B cell (primary cell): Measurements from ENCODE around the gene TTC21B. TPM values are rescaled to one million over a fixed set of nuclear protein-coding genes. Genes with fewer than 3 reads are reported as not detected.

Source experiments
- ATAC-seq: fragments of 200-7000 bp; cut with Tn5 transposase; one replicate; pipeline ENCODE4 v1.10.0; 2021; ENCODE audit warnings: low read depth, mild to moderate bottlenecking, moderate number of reproducible peaks, moderate library complexity
- CTCF ChIA-PET: fragments of 350-600 bp; sonication (Branson Sonifier 250); formaldehyde crosslinking; loops from one replicate; lab custom pipeline; 2021; ENCODE audit warnings: antibody characterized with exemption, inconsistent platforms; lab: Charles Lee
- POLR2A ChIA-PET: fragments of 350-600 bp; sonication (Branson Sonifier 250); formaldehyde crosslinking; loops from one replicate; lab custom pipeline; 2021; ENCODE audit warnings: antibody characterized with exemption; lab: Charles Lee
- DNase-seq: peaks from one replicate; pipeline ENCODE4 v3.0.0; 2013
- H2AFZ ChIP-seq: 2 replicates; pipeline ENCODE4 v1.6.1; 2012; ENCODE audit warnings: mild to moderate bottlenecking, low read depth, low read length; ENCODE audit not compliant: insufficient read depth, poor library complexity, severe bottlenecking
- H3K27ac ChIP-seq, 2 donors: 1 replicate in 1 of 2; 2 replicates in 1 of 2; pipeline ENCODE4 v1.5.1; 2012 to 2013; ENCODE audit warnings: low read length in 2 of 2, mild to moderate bottlenecking in 2 of 2, moderate library complexity in 1 of 2
- H3K27me3 ChIP-seq, 4 experiments: fragments of 200-600 bp in 1 of 4; sonication (generic) in 1 of 4; replicated peaks in 1 of 4; 1 replicate in 2 of 4; 2 replicates in 2 of 4; pipeline versions ENCODE4 v1.6.1 to v1.7.0; 2013 to 2016; ENCODE audit warnings: low read length in 3 of 4, mild to moderate bottlenecking in 2 of 4, mixed read lengths in 1 of 4, moderate library complexity in 1 of 4; ENCODE audit not compliant: insufficient read depth in 4 of 4, control insufficient read depth in 3 of 4; ENCODE audit errors: control extremely low read depth in 1 of 4
- H3K36me3 ChIP-seq, 2 experiments: replicated peaks in 1 of 2; 1 replicate in 1 of 2; 2 replicates in 1 of 2; pipeline versions ENCODE4 v1.6.1 to v1.7.1; 2013; ENCODE audit warnings: low read length in 1 of 2; ENCODE audit not compliant: insufficient read depth in 2 of 2, control insufficient read depth in 1 of 2; ENCODE audit errors: control extremely low read depth in 1 of 2, extremely low read depth in 1 of 2
- H3K4me1 ChIP-seq, 2 donors: fragments of 200-600 bp in 1 of 2; sonication (generic) in 1 of 2; 1 replicate in 1 of 2; 2 replicates in 1 of 2; pipeline versions ENCODE4 v1.5.1 to v1.6.1; 2013 to 2017; ENCODE audit warnings: low read length in 2 of 2; ENCODE audit not compliant: control insufficient read depth in 2 of 2, insufficient read depth in 2 of 2
- H3K4me2 ChIP-seq: replicated peaks from 2 replicates; pipeline ENCODE3; 2012; ENCODE audit warnings: mild to moderate bottlenecking, low read depth, low read length; ENCODE audit not compliant: poor library complexity, severe bottlenecking
- H3K4me3 ChIP-seq, 5 experiments: fragments of 200-600 bp in 1 of 5; sonication (generic) in 1 of 5; 1 replicate in 3 of 5; 2 replicates in 2 of 5; pipeline versions ENCODE4 v1.5.1 to v1.7.0; 2011 to 2016; ENCODE audit warnings: low read length in 4 of 5, mild to moderate bottlenecking in 4 of 5, low read depth in 2 of 5, control low read depth in 1 of 5, moderate library complexity in 1 of 5; ENCODE audit not compliant: insufficient read depth in 1 of 5; ENCODE audit errors: control extremely low read depth in 1 of 5, extremely low read depth in 1 of 5
- H3K79me2 ChIP-seq: fragments of 200-600 bp; sonication (generic); one replicate; pipeline ENCODE4 v1.6.0; 2016; ENCODE audit warnings: low read length; ENCODE audit not compliant: control insufficient read depth, insufficient read depth
- H3K9ac ChIP-seq: fragments of 200-600 bp; sonication (generic); 2 replicates; pipeline ENCODE4 v1.6.1; 2017; ENCODE audit warnings: mild to moderate bottlenecking, low read length, moderate library complexity
- H3K9me3 ChIP-seq, 3 donors: one replicate each; pipeline versions ENCODE4 v1.6.1 to v1.7.1; 2013; ENCODE audit warnings: low read length in 2 of 3; ENCODE audit not compliant: control insufficient read depth in 2 of 3, insufficient read depth in 1 of 3; ENCODE audit errors: control extremely low read depth in 1 of 3
- H4K20me1 ChIP-seq: 2 replicates; pipeline ENCODE4 v1.6.0; 2012; ENCODE audit warnings: mild to moderate bottlenecking, low read length; ENCODE audit not compliant: insufficient read depth, control insufficient read depth, poor library complexity, severe bottlenecking
- H3K27ac Mint-ChIP-seq: one replicate; pipeline ENCODE4 v1.8.0; 2021; ENCODE audit warnings: mixed read lengths
- H3K27me3 Mint-ChIP-seq: one replicate; pipeline ENCODE4 v1.8.0; 2021; ENCODE audit warnings: mixed read lengths
- H3K4me1 Mint-ChIP-seq: one replicate; pipeline ENCODE4 v1.8.0; 2021; ENCODE audit warnings: mixed read lengths
- H3K4me3 Mint-ChIP-seq: one replicate; pipeline ENCODE4 v1.8.0; 2021; ENCODE audit warnings: mixed read lengths
- H3K9me3 Mint-ChIP-seq: one replicate; pipeline ENCODE4 v1.8.0; 2022; ENCODE audit warnings: mixed read lengths; ENCODE audit not compliant: insufficient read depth
- EZH2 ChIP-seq: IDR thresholded peaks from 2 replicates; pipeline ENCODE4 v1.6.1; 2012; ENCODE audit warnings: borderline replicate concordance, low read depth, mild to moderate bottlenecking, moderate library complexity, low read length; ENCODE audit not compliant: insufficient read depth, poor library complexity, severe bottlenecking
- WGBS: methylation state at CpG from one replicate; pipeline ENCODE4 v1.1.5; 2013; ENCODE audit warnings: missing lambda C conversion rate; ENCODE audit not compliant: insufficient coverage; 5-methylcytosine and 5-hydroxymethylcytosine counted together
- intact Hi-C: fragments of 100-400 bp; cut with micrococcal nuclease; formaldehyde crosslinking; loops from one replicate; pipeline ENCODE4 v1.10.0; 2022
- polyA plus RNA-seq: library from polyadenylated mRNA; depleted of rRNA; stranded (reverse); fragments of >200 nt; gene quantifications from 2 replicates; pipeline ENCODE4 v1.2.3, GENCODE V29; 2012
- total RNA-seq, 2 donors: library from RNA; stranded (reverse); fragments of 120-200 nt in 1 of 2; gene quantifications; 1 replicate in 1 of 2; 2 replicates in 1 of 2; pipeline versions ENCODE4 v1.2.3 to v1.2.4, GENCODE V29; 2013 to 2022
- TF ChIP-seq, protein P1 (sequence below): fragments of 200-600 bp; IDR thresholded peaks from one replicate; pipeline ENCODE4 v1.8.0; 2022; ENCODE audit warnings: antibody characterized with exemption, mild to moderate bottlenecking

Gene TTC21B
- total and polyA plus RNA-seq, 2 donors (not counting 1 experiment from before 2014, with no cell fraction given), result 11.5 to 41.5 TPM

DNA sequence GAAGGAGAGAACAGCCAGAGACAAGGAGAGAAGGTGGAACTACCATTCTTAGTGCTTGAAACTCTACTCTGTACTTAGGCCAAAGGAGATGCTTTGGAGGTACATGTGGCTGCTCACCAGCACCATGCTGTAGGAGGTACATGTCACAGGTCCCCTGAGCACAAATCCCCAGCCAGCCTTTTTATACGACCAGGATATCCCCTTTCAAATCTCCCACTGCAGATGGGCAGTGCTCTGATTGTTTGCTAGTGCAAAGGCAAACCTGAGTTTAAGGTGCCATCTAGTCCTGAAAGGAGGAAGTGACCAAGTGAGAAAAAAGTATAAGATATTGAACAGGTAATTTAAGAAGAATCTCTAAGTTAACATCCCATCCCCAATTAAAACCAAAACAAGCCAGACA lies 17.1 kb upstream of the TTC21B start:
- H3K4me3 Mint-ChIP-seq, result no peak overlapping the region
- intact Hi-C loops, result no loop called here

DNA sequence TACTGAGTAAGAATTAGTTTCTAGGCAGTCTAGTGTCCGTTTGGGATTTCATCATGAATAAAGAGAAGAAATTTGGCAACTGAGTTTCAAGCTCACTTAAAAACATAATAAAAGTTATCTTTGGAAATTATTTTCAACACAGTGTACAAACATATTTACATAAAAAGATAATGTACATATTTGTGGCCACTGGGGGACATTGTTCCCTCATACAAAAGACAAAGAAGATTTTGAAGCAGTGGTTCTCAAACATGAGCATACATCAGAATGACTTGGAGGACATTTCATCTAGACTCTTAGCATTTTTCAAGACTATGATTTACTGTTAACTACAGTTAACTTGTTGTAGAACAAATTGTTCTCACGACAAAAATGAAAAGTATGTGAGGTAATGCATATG lies 15.7 kb upstream of the TTC21B start:
- Histone ChIP-seq H3K27ac (no peak overlapping the region), H3K36me3 (no peaks in the 10 kb centered on the region), H4K20me1 (no peaks in the 10 kb centered on the region), H3K4me3 (no peak overlapping the region), H3K4me2 (no peak overlapping the region), H2AFZ (no peak overlapping the region), H3K27me3 (peaks cover 0 to 3% (median 0%) of the 10 kb centered on the region in 4 experiments), H3K79me2 (no peaks in the 10 kb centered on the region), H3K9ac (no peak overlapping the region), H3K4me1 (no peaks in the 10 kb centered on the region), H3K9me3 (peaks cover 0 to 6% (median 0%) of the 10 kb centered on the region in 3 donors)
- TF ChIP-seq, protein P1, sequence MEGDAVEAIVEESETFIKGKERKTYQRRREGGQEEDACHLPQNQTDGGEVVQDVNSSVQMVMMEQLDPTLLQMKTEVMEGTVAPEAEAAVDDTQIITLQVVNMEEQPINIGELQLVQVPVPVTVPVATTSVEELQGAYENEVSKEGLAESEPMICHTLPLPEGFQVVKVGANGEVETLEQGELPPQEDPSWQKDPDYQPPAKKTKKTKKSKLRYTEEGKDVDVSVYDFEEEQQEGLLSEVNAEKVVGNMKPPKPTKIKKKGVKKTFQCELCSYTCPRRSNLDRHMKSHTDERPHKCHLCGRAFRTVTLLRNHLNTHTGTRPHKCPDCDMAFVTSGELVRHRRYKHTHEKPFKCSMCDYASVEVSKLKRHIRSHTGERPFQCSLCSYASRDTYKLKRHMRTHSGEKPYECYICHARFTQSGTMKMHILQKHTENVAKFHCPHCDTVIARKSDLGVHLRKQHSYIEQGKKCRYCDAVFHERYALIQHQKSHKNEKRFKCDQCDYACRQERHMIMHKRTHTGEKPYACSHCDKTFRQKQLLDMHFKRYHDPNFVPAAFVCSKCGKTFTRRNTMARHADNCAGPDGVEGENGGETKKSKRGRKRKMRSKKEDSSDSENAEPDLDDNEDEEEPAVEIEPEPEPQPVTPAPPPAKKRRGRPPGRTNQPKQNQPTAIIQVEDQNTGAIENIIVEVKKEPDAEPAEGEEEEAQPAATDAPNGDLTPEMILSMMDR, result no peak
- no peak for TF ChIP-seq EZH2
- intact Hi-C loops, result no loop called here
- Mint-ChIP-seq H3K27me3 (peaks cover 36% of the 10 kb centered on the region), H3K27ac (no peak overlapping the region), H3K9me3 (no peaks in the 10 kb centered on the region), H3K4me3 (no peak overlapping the region), H3K4me1 (no peaks in the 10 kb centered on the region)
- no peak for ATAC-seq
- no peak for DNase-seq
- POLR2A ChIA-PET, result no interaction called here
- WGBS, result no CpG with 5 or more reads among the region's 2 CpGs
- CTCF ChIA-PET, result no interaction called here

More for the DNA sequence above, 17.1 kb upstream of the TTC21B start:
- Histone ChIP-seq H3K9me3 (peaks cover 0 to 6% (median 0%) of the 10 kb centered on the region in 3 donors), H3K4me2 (no peak overlapping the region), H3K36me3 (no peaks in the 10 kb centered on the region), H2AFZ (no peak overlapping the region), H3K27me3 (peaks cover 0 to 3% (median 0%) of the 10 kb centered on the region in 4 experiments), H3K27ac (no peak overlapping the region), H3K4me3 (no peak overlapping the region), H3K4me1 (no peaks in the 10 kb centered on the region), H3K9ac (no peak overlapping the region), H3K79me2 (no peaks in the 10 kb centered on the region), H4K20me1 (no peaks in the 10 kb centered on the region)
- Mint-ChIP-seq H3K9me3 (no peaks in the 10 kb centered on the region), H3K4me1 (no peaks in the 10 kb centered on the region), H3K27ac (no peak overlapping the region), H3K27me3 (peaks cover 38% of the 10 kb centered on the region)
- POLR2A ChIA-PET, result no interaction called here
- TF ChIP-seq EZH2, result no peak
- TF ChIP-seq, protein P1, result no peak
- no CpG with 5 or more reads among the region's 1 CpG for whole genome bisulfite sequencing
- DNase-seq, result no peak
- ATAC-seq, result no peak
- CTCF ChIA-PET, result no interaction called here
